22Rv1 (cell line): ENCODE results near the gene ARID5A.

ENCODE experiments used
- H3K27ac ChIP-seq: fragments of 450-650 bp; 2 replicates; pipeline ENCODE4 v1.5.1; 2017
- ZFX ChIP-seq: fragments of 450-650 bp; IDR thresholded peaks from 2 replicates; pipeline ENCODE4 v1.6.1; 2017; ENCODE audit warnings: antibody characterized with exemption, borderline replicate concordance
- TF ChIP-seq, protein P1 (sequence below): fragments of 450-650 bp; IDR thresholded peaks from 2 replicates; pipeline ENCODE4 v1.5.1; 2017; ENCODE audit warnings: mild to moderate bottlenecking

The ARID5A gene

DNA sequence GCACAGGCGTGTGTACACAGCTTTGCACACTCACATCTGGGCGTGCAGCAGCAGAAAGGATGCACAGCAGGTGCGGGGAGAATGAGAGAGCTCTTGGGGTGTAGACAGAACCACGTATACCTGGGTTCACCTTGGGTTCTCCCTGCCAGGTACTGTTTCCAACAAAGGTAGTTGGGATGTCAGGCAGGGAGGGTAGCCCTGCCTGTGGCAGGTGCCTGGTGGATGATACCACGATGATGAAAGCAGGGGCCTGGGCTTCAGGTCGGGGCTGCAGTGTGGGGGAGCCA is 6.5 kb upstream of the ARID5A start:
- TF ChIP-seq, protein P1, sequence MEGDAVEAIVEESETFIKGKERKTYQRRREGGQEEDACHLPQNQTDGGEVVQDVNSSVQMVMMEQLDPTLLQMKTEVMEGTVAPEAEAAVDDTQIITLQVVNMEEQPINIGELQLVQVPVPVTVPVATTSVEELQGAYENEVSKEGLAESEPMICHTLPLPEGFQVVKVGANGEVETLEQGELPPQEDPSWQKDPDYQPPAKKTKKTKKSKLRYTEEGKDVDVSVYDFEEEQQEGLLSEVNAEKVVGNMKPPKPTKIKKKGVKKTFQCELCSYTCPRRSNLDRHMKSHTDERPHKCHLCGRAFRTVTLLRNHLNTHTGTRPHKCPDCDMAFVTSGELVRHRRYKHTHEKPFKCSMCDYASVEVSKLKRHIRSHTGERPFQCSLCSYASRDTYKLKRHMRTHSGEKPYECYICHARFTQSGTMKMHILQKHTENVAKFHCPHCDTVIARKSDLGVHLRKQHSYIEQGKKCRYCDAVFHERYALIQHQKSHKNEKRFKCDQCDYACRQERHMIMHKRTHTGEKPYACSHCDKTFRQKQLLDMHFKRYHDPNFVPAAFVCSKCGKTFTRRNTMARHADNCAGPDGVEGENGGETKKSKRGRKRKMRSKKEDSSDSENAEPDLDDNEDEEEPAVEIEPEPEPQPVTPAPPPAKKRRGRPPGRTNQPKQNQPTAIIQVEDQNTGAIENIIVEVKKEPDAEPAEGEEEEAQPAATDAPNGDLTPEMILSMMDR: no peak
- no peak for TF ChIP-seq ZFX
- H3K27ac ChIP-seq: no peak overlapping the region

DNA sequence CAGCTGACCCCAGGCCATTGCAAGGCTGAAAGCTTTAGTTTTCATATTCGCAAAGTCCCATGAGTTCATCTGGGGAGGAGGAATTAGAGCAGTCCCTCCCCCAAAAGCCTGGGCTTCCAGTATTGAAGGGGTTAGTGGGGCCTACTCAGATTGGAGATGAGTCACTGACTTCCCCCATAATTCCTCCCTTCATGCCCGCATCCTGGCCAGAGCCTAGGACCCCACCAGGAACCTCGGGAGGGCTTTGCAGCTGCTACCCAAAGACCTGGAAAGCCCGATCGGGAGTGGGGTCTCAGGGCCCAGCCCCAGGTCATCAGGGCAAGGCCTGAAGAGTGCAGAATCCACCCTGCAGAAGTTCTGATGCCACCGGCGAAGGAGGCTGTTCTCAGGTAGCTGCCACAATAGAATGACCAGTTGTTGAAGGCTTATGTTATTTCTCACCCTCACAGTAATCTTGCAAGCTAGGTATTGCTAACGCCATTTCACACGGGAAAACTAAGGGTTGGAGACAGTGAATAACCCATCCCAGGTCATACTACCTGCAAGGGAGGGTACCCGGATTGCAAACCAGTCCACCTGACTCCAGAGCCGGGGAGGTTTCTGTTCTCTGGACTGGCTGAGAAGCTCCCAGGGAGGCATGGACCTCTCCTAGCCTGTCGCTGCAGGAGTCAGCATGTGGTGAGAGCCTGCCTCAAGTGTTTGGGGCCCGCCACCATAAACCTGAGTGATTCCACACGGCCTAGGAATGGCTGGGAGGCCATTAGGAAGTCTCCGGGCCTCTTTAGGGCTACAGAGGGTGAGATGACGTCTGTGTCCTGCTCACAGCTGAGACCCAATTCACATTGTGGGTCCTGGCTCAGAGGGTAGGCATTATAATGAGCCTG is 5.8 kb upstream of the ARID5A start:
- no peak for TF ChIP-seq ZFX
- TF ChIP-seq, protein P1: no peak
- no peak overlapping the region for H3K27ac ChIP-seq

DNA sequence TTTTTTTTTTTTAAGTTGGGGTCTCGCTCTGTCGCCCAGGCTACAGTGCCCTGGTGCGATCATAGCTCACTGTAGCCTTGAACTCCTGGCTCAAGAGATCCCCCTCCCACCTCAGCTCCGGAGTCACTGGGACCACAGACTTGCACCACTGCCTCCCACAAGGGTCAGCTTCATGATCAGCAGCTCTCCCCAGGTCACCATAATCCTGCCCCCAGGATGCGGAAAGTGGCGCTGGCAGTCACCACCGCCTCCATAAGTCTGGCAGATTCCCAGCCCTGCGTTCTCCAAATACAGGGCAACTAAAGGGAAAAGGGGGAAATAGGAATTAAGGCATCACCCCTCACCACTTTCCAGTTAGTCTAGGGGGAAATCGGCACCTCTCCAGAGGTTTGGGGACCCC is 5.2 kb upstream of the ARID5A start:
- H3K27ac ChIP-seq: no peak overlapping the region
- TF ChIP-seq, protein P1: no peak
- TF ChIP-seq ZFX: no peak

DNA sequence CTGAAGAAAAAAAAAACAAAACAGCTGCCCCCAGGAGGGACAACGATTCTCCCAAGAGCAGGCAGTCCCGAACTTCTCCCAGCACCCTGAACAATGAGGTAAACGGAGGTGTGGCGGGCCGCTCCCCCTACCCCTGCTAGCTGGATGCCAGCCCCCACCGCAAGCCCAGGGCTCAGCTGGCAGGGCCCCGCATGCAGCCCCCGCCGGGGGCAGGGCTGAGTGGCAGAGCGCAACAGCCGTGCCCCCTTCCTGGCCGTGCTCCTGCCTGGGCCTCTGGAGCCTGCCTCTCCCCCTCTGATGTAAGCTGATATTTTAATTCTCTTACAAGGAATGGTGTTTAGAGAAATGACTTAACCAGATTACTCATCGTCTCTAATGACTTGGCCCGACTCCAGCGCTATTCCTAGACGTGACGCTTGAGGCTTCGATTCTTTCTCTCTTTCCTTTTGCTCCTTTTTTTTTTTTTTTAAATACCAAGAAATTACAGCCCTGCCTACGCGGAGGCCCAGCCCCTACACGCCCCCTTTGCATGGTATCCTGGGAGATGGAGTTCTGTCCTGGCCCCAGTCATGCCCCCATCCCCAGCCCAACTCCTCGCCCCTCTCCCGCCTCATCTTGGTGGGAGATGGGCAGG is 4.6 kb upstream of the ARID5A start:
- H3K27ac ChIP-seq: no peak overlapping the region; the same call in 1 of the 2 replicates
- TF ChIP-seq ZFX: no peak
- TF ChIP-seq, protein P1: peak; percentile 9; the same call in 1 of the 2 replicates

DNA sequence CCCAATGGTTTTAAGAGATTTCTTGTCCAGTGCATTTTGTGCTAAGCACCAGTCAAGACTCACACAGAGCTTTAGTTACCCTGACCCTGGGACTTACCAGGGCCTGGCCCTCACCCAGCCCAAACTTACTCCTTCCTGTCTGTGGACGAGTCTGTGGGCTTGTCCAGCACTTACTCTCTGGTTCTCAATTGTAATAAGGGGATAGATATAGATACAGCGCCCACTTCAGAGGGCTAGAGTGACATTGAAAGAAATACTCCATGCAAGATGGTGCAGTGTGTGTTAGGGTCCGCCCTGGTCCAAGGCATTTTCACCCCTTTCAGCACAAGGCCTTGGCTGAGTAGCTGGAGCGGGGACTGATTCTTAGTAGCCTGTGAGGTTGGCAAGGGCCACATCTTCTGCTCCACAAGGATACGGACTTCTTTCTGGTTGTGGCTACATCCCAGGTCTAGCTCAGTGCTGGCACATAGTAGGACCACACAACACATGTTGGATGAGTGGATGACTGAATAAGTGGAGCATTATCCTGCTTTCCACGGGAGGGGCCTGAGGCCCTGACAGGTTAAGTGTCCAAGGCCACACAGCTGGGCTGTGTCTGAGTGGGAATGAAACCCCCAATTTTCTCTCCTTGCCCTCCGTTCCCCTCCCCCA is 3.8 kb upstream of the ARID5A start:
- TF ChIP-seq ZFX: no peak
- TF ChIP-seq, protein P1: no peak
- H3K27ac ChIP-seq: no peak overlapping the region; the same call in 1 of the 2 replicates

DNA sequence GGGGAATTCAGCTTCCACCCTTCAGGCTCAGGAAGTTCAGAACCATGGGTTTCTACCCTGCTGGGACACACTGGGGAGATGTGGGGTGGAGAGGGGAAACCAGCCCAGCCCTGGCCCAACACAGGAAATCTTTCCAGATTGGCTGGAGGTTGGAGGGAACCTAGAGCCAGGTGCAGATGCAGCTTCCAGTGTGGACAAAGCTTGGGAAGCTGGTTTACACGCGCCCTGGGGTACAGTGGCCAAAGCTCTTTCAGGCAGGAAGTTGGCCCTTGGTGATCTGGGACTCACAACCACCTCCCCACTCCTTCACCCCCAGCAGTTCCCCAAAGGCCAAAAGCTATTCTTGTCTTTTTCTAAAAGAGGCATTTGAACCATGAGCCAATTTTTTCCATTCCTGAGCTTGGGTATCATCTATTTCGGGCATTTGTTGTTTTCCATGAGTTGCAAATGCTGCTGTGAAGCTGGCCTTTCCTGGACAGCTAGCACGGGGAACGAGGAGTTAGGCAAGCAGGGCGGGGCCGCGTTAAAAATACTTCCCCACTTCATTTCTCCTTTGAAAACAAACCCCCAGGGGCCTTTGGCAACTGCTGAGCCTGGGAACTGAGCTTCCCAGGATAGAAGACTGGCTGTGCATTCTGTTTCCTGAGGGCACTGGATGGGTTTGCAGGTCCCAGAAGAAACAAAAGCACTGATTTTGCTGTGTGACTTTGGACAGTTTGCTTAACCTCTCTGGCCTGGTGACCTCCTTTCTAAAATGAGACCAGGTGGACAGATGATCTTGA is 3.1 kb upstream of the ARID5A start:
- no peak overlapping the region for H3K27ac ChIP-seq
- TF ChIP-seq, protein P1: no peak
- TF ChIP-seq ZFX: no peak
